Heart left ventricle (tissue), 13 donors: ENCODE data around the gene PPARG.

Experiments used
- POLR2A ChIP-seq, 2 donors: fragments of 450-650 bp; IDR thresholded peaks; one replicate each; pipeline ENCODE4 v1.6.1; 2017; ENCODE audit warnings: antibody characterized with exemption in 2 of 2, mild to moderate bottlenecking in 2 of 2, moderate library complexity in 2 of 2
- TF ChIP-seq, protein P1 (sequence below), 12 donors: fragments of 200-600 bp; sonication (generic) in 4 of 12; IDR thresholded peaks; one replicate each; pipeline versions ENCODE4 v1.5.0 to v1.8.0; 2018 to 2022; ENCODE audit warnings: antibody characterized with exemption in 12 of 12, mild to moderate bottlenecking in 5 of 12
- donor health status: ischemic (EF 13 %, LVEDD 7.1; RV severe dilation, severe dysfunction).
- donor health status: DM: no; HTN: yes; CAD: no.
- donor health status: DM: no; HTN: no; CAD: no.
- donor health status: ischemic (EF 25% LVEDD 6.9; RV normal size, moderate dysfunction).
- donor health status: ischemic (EF 25% LVEDD 5.7; RV mildly dilated, moderate dysfunction).
- donor health status: ischemic (EF 35%, LVEDD 5.7; RV mildly dilated, moderate dysfunction).
- donor health status: nonischemic (EF 11% LVEDD 7.7; RV severe dilation, severe dysfunction).
- donor health status: DM: yes; HTN: yes; CAD: no.
- donor health status: PGD.
- donor health status: ischemic (EF 29% LVEDD 5.4; RV normal size, mild dysfunction).
- donor health status: nonischemic (EF 23%, LVEDD 6.1; RV moderate dilation, normal function).

DNA sequence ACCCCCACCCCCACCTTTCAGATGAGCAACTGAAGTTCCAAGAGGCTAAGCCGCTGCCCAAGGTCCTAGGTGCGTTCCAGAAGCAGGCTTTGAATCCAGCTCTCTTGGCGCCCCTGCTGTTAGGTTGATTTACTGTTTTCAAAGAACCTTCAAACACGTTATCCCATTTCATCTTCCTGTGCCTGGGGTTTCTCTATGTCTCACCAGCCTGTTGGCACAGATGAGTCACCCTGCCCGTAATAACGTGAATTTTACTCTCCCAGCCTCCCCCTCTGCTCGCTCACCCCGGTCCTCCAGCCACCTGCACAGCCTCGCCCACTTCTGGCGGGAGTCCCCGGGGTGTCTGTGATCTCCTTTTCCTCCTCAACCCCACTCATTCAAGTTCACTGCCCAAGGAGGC is 182.4 kb downstream of the PPARG start:
- TF ChIP-seq, protein P1, sequence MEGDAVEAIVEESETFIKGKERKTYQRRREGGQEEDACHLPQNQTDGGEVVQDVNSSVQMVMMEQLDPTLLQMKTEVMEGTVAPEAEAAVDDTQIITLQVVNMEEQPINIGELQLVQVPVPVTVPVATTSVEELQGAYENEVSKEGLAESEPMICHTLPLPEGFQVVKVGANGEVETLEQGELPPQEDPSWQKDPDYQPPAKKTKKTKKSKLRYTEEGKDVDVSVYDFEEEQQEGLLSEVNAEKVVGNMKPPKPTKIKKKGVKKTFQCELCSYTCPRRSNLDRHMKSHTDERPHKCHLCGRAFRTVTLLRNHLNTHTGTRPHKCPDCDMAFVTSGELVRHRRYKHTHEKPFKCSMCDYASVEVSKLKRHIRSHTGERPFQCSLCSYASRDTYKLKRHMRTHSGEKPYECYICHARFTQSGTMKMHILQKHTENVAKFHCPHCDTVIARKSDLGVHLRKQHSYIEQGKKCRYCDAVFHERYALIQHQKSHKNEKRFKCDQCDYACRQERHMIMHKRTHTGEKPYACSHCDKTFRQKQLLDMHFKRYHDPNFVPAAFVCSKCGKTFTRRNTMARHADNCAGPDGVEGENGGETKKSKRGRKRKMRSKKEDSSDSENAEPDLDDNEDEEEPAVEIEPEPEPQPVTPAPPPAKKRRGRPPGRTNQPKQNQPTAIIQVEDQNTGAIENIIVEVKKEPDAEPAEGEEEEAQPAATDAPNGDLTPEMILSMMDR (IDR thresholded peaks at IDR 0.05) = no peak
- no peak for TF ChIP-seq POLR2A (IDR thresholded peaks at IDR 0.05)
